Cardiac muscle cell (in vitro differentiated cells and primary cell): ENCODE results near the gene TMEM131. TPM values are rescaled to one million over a fixed set of nuclear protein-coding genes. Genes with fewer than 3 reads are reported as not detected.
A peak's percentile ranks its signal among the peaks of the same experiment; 100 is the strongest.

ENCODE experiments used
- DNase-seq, 2 donors: peaks; one replicate each; pipeline versions ENCODE4 v3.0.0 to v3.0.0-alpha.2; 2010 to 2017; ENCODE audit warnings: low read depth in 1 of 2, low spot score in 1 of 2
- H3K27ac ChIP-seq: fragments of 200-600 bp; sonication (generic); 2 replicates; pipeline ENCODE4 v1.5.1; 2016
- H3K27me3 ChIP-seq: fragments of 200-600 bp; sonication (generic); 2 replicates; pipeline ENCODE4 v1.6.0; 2016; ENCODE audit warnings: control low read depth
- H3K36me3 ChIP-seq: fragments of 200-600 bp; sonication (generic); 2 replicates; pipeline ENCODE4 v1.5.1; 2016; ENCODE audit warnings: control low read depth
- H3K4me1 ChIP-seq: fragments of 200-600 bp; sonication (generic); 2 replicates; pipeline ENCODE4 v1.8.1; 2017; ENCODE audit warnings: low read depth, mild to moderate bottlenecking, mixed run types
- H3K4me3 ChIP-seq: fragments of 200-600 bp; sonication (generic); 2 replicates; pipeline ENCODE4 v1.5.1; 2016; ENCODE audit warnings: mild to moderate bottlenecking
- H3K9me3 ChIP-seq: fragments of 200-600 bp; sonication (generic); 2 replicates; pipeline ENCODE4 v1.5.1; 2017; ENCODE audit warnings: low read depth, mild to moderate bottlenecking, control low read depth
- CTCF ChIP-seq: IDR thresholded peaks from 2 replicates; pipeline ENCODE4 v1.5.1; 2012; ENCODE audit warnings: low read depth, mild to moderate bottlenecking, low read length
- polyA plus RNA-seq: library from polyadenylated mRNA; unstranded; fragments of >200 nt; fragmentation: Nextera tagmentation; extraction: Ambion mirVana; gene quantifications from 2 replicates; pipeline ENCODE4 v1.2.1, GENCODE V29; 2016
- total RNA-seq: library from RNA; depleted of rRNA; stranded (reverse); fragments of >200 nt; gene quantifications from 2 replicates; pipeline ENCODE4 v1.2.3, GENCODE V29; 2016

The TMEM131 gene
- total and polyA plus RNA-seq, 2 experiments from 2014 or later = 16.3 to 19.1 TPM

DNA sequence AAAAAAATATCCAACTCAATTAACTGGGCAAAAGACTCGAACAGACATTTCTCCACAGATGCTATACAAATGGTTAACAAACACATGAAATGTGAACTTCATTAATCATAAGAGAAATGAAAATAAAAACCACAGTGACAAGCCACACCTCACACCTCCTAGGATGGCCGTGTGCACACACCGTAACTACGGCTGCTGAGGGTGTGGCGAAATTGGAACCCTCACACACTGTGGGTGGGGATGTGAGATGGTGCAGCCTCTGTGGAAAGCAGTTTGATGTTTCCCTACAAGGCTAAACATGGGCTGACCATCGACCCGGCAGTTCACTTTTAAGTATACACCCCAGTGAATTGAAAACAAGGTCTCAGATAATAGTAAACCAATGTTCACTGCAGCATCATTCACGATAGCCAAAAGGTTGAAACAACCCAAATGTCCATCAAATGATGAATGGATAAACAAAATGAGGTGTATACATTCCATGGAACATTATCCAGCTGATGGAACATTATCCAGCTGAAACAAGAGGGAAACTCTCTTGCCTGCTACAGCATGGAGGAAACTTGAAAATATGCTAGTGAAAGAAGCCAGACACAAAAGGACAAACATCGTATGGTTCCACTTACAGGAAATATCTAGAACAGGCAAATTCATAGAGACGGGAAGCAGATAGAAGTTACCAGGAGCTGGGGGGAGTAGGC lies 250.1 kb downstream of the TMEM131 start:
- Histone ChIP-seq H3K9me3 (no peaks in the 10 kb centered on the region), H3K4me1 (peaks cover 6% of the 10 kb centered on the region), H3K27ac (no peak overlapping the region), H3K36me3 (no peaks in the 10 kb centered on the region), H3K27me3 (no peaks in the 10 kb centered on the region), H3K4me3 (no peak overlapping the region)
- no peak for DNase-seq
- TF ChIP-seq CTCF = no peak

- H3K4me1 ChIP-seq = peaks cover 6% of the 10 kb centered on the region
- TF ChIP-seq CTCF = no peak
- no peak for DNase-seq
- no peaks in the 10 kb centered on the region for H3K36me3 ChIP-seq
- H3K4me3 ChIP-seq = no peak overlapping the region
- H3K27me3 ChIP-seq = no peaks in the 10 kb centered on the region
- H3K27ac ChIP-seq = no peak overlapping the region
- H3K9me3 ChIP-seq = no peaks in the 10 kb centered on the region
Observed at GRCh38 chr2:97743913-97744312, 251.8 kb downstream of the TMEM131 start.

GRCh38 chr2:97742381-97742847 lies 253.3 kb downstream of the TMEM131 start:
- Histone ChIP-seq H3K4me3 (no peak overlapping the region), H3K27ac (no peak overlapping the region), H3K9me3 (no peaks in the 10 kb centered on the region), H3K36me3 (no peaks in the 10 kb centered on the region), H3K27me3 (no peaks in the 10 kb centered on the region), H3K4me1 (peaks cover 4% of the 10 kb centered on the region)
- no peak for TF ChIP-seq CTCF
- no peak for DNase-seq

DNA sequence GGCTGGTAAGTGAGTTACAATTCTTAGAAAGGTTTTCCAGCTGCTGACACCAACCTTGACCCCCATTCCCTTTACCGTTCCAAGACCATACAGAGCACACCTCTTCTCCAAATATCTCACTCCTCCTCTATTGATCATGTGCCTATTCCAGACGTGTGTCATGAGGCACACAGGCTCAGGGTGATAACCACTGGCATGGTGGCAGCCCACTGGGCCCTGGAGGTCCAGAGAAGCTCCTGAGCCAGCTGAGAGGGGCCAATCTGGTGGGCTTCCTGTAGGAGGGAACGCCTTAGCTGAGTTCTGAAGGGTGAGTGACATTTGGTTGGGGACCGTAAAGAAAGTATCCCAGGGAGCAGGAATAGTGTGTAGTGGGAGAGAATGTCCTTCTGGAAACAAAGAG lies 254.1 kb downstream of the TMEM131 start:
- Histone ChIP-seq H3K4me1 (no peaks in the 10 kb centered on the region), H3K9me3 (no peaks in the 10 kb centered on the region), H3K27me3 (no peaks in the 10 kb centered on the region), H3K36me3 (no peaks in the 10 kb centered on the region), H3K4me3 (no peak overlapping the region), H3K27ac (no peak overlapping the region)
- no peak for TF ChIP-seq CTCF
- no peak for DNase-seq

GRCh38 chr2:97741251-97741650 lies 254.5 kb downstream of the TMEM131 start:
- Histone ChIP-seq H3K27ac (peak overlapping the region; percentile 5), H3K27me3 (no peaks in the 10 kb centered on the region), H3K9me3 (no peaks in the 10 kb centered on the region), H3K4me1 (no peaks in the 10 kb centered on the region), H3K4me3 (no peak overlapping the region), H3K36me3 (no peaks in the 10 kb centered on the region)
- DNase-seq = no peak
- no peak for TF ChIP-seq CTCF
